Mammary epithelial cell (primary cell): ENCODE results near the gene LRP8.

ENCODE experiments used
- CTCF ChIP-seq, 2 donors: IDR thresholded peaks in 1 of 2; conservative IDR thresholded peaks in 1 of 2; 2 replicates each; pipeline ENCODE4 v1.5.1; 2011 to 2012; ENCODE audit warnings: inconsistent platforms in 2 of 2, low read length in 2 of 2, mild to moderate bottlenecking in 2 of 2, control low read depth in 1 of 2, low read depth in 1 of 2; ENCODE audit not compliant: insufficient read depth in 1 of 2; ENCODE audit errors: extremely low read depth in 1 of 2
- EZH2 ChIP-seq: IDR thresholded peaks from 2 replicates; pipeline ENCODE4 v1.6.1; 2012; ENCODE audit warnings: low read length, inconsistent platforms, borderline replicate concordance

- no peak for TF ChIP-seq CTCF (conservative IDR thresholded peaks at IDR 0.05 in 1 of 2, IDR thresholded peaks at IDR 0.05 in 1 of 2; ENCODE audit: extremely low read depth in 1 of 2, insufficient read depth in 1 of 2, low read depth in 1 of 2, low read length in 2 of 2)
- TF ChIP-seq EZH2: no peak
Observed at GRCh38 chr1:53325326-53326087, 2.4 kb downstream of the LRP8 start.
